OCI-LY7 (cell line): ENCODE data around the gene TCEA3.

Source experiments
- CTCF ChIP-seq: fragments of 200-600 bp; sonication (generic); conservative IDR thresholded peaks from 2 replicates; pipeline ENCODE4 v1.5.1; 2014; ENCODE audit warnings: mild to moderate bottlenecking, antibody characterized with exemption, low read length, moderate library complexity, mixed read lengths
- EZH2phosphoT487 ChIP-seq: fragments of 200-600 bp; sonication (generic); IDR thresholded peaks from 2 replicates; pipeline ENCODE4 v1.6.1; 2018; ENCODE audit warnings: low read depth, borderline replicate concordance, mild to moderate bottlenecking, mixed run types, antibody characterized with exemption, low read length, moderate library complexity, mixed read lengths

- TF ChIP-seq CTCF (no peak), EZH2phosphoT487 (no peak)
Observed at GRCh38 chr1:23370709-23371584, 53.6 kb downstream of the TCEA3 start.
